Measurements from ENCODE around the gene PHF23.

PHF23 gene

GRCh38 chr17:7241783-7242716 lies 2.8 kb upstream of the PHF23 start, which contains the start of gene GABARAP:
Gene GABARAP, minus strand, starts transcription at chr17:7242449. Its CDS starts 119 bp downstream, at chr17:7242330.
- peak within 1 kb of the TSS; percentile 100 for H3K9ac ChIP-seq (ENCODE audit: low read length)
- no peaks in the 10 kb centered on the region for H3K27me3 ChIP-seq (ENCODE audit: insufficient read depth, low read length, poor library complexity)
- H3K79me1 ChIP-seq (ENCODE audit: low read length), result peaks cover 11% of the 10 kb centered on the region
- H3K56ac ChIP-seq (ENCODE audit: low read length), result peak within 1 kb of the TSS; percentile 100
- H3K27ac ChIP-seq (ENCODE audit: low read depth, low read length), result peak within 1 kb of the TSS; percentile 92
- H2BK15ac ChIP-seq (replicated peaks; ENCODE audit: low read depth), result no peak within 1 kb of the TSS
- H3K79me2 ChIP-seq (ENCODE audit: control insufficient read depth, insufficient read depth, low read length), result peaks cover 34% of the 10 kb centered on the region
- H2BK120ac ChIP-seq (ENCODE audit: low read depth, low read length), result no peak within 1 kb of the TSS
- H3K18ac ChIP-seq (ENCODE audit: low read length), result peak within 1 kb of the TSS; percentile 72
- peak; percentile 93 for DNase-seq
- peak within 1 kb of the TSS; percentile 28 for H4K8ac ChIP-seq (ENCODE audit: low read depth, low read length)
- H2AK5ac ChIP-seq (ENCODE audit: low read length), result peak within 1 kb of the TSS; percentile 100
- H3K4me3 ChIP-seq (ENCODE audit: low read length), result peak within 1 kb of the TSS; percentile 69
- no CpG with 5 or more reads among the region's 62 CpGs for WGBS (ENCODE audit: extremely low coverage, insufficient coverage, low lambda C conversion rate)
- H3K4me1 ChIP-seq (ENCODE audit: control insufficient read depth, low read depth, low read length), result peaks cover 9% of the 10 kb centered on the region
- H3K36me3 ChIP-seq (ENCODE audit: control insufficient read depth, insufficient read depth, low read length), result peaks cover 7% of the 10 kb centered on the region
- no peak within 1 kb of the TSS for H4K5ac ChIP-seq (ENCODE audit: low read length)
- H3K23ac ChIP-seq (ENCODE audit: low read length), result peak within 1 kb of the TSS; percentile 15
- peak within 1 kb of the TSS; percentile 91 for H2BK5ac ChIP-seq (ENCODE audit: low read length)
- H3K4me2 ChIP-seq (ENCODE audit: low read length), result peak within 1 kb of the TSS; percentile 99
- peak within 1 kb of the TSS; percentile 64 for H3K4ac ChIP-seq (ENCODE audit: low read depth, low read length)

- H3K4me1 ChIP-seq (ENCODE audit: control insufficient read depth, low read depth, low read length), result peaks cover 9% of the 10 kb centered on the region
- no peak overlapping the region for H4K5ac ChIP-seq (ENCODE audit: low read length)
- H2BK120ac ChIP-seq (ENCODE audit: low read depth, low read length), result no peak overlapping the region
- H3K27me3 ChIP-seq (ENCODE audit: insufficient read depth, low read length, poor library complexity), result no peaks in the 10 kb centered on the region
- H3K36me3 ChIP-seq (ENCODE audit: control insufficient read depth, insufficient read depth, low read length), result peaks cover 11% of the 10 kb centered on the region
- no peak for DNase-seq
- WGBS (ENCODE audit: extremely low coverage, insufficient coverage, low lambda C conversion rate), result no CpG with 5 or more reads among the region's 9 CpGs
- no peak overlapping the region for H2BK5ac ChIP-seq (ENCODE audit: low read length)
- H3K79me2 ChIP-seq (ENCODE audit: control insufficient read depth, insufficient read depth, low read length), result peaks cover 41% of the 10 kb centered on the region
- H3K18ac ChIP-seq (ENCODE audit: low read length), result no peak overlapping the region
- peak overlapping the region; percentile 100 for H3K9ac ChIP-seq (ENCODE audit: low read length)
- no peak overlapping the region for H2BK15ac ChIP-seq (replicated peaks; ENCODE audit: low read depth)
- H3K27ac ChIP-seq (ENCODE audit: low read depth, low read length), result no peak overlapping the region
- H3K23ac ChIP-seq (ENCODE audit: low read length), result peak overlapping the region; percentile 15
- H2AK5ac ChIP-seq (ENCODE audit: low read length), result no peak overlapping the region
- H3K56ac ChIP-seq (ENCODE audit: low read length), result peak overlapping the region; percentile 100
- peak overlapping the region; percentile 57 for H3K4me3 ChIP-seq (ENCODE audit: low read length)
- no peak overlapping the region for H4K8ac ChIP-seq (ENCODE audit: low read depth, low read length)
- peak overlapping the region; percentile 39 for H3K4ac ChIP-seq (ENCODE audit: low read depth, low read length)
- peak overlapping the region; percentile 99 for H3K4me2 ChIP-seq (ENCODE audit: low read length)
- peaks cover 14% of the 10 kb centered on the region for H3K79me1 ChIP-seq (ENCODE audit: low read length)
These were observed 2.0 kb upstream of the PHF23 start for GRCh38 chr17:7241090-7241733.

GRCh38 chr17:7240375-7240774 lies 1.1 kb upstream of the PHF23 start:
- Histone ChIP-seq H3K36me3 (ENCODE audit: control insufficient read depth, insufficient read depth, low read length) (peaks cover 16% of the 10 kb centered on the region), H2BK5ac (ENCODE audit: low read length) (no peak overlapping the region), H3K18ac (ENCODE audit: low read length) (no peak overlapping the region), H3K56ac (ENCODE audit: low read length) (peak overlapping the region; percentile 100), H2BK120ac (ENCODE audit: low read depth, low read length) (no peak overlapping the region), H3K9ac (ENCODE audit: low read length) (peak overlapping the region; percentile 100), H3K23ac (ENCODE audit: low read length) (no peak overlapping the region), H3K4ac (ENCODE audit: low read depth, low read length) (no peak overlapping the region), H4K5ac (ENCODE audit: low read length) (no peak overlapping the region), H2BK15ac (replicated peaks; ENCODE audit: low read depth) (no peak overlapping the region), H3K27me3 (ENCODE audit: insufficient read depth, low read length, poor library complexity) (no peaks in the 10 kb centered on the region), H3K79me1 (ENCODE audit: low read length) (peaks cover 17% of the 10 kb centered on the region), H3K4me3 (ENCODE audit: low read length) (no peak overlapping the region), H3K4me2 (ENCODE audit: low read length) (no peak overlapping the region), H3K27ac (ENCODE audit: low read depth, low read length) (no peak overlapping the region), H2AK5ac (ENCODE audit: low read length) (no peak overlapping the region), H4K8ac (ENCODE audit: low read depth, low read length) (no peak overlapping the region), H3K4me1 (ENCODE audit: control insufficient read depth, low read depth, low read length) (peaks cover 9% of the 10 kb centered on the region), H3K79me2 (ENCODE audit: control insufficient read depth, insufficient read depth, low read length) (peaks cover 45% of the 10 kb centered on the region)
- no CpG with 5 or more reads among the region's 4 CpGs for WGBS (ENCODE audit: extremely low coverage, insufficient coverage, low lambda C conversion rate)
- DNase-seq, result no peak

- Histone ChIP-seq H2BK5ac (ENCODE audit: low read length) (peak overlapping the region; percentile 84), H2BK15ac (replicated peaks; ENCODE audit: low read depth) (no peak overlapping the region), H3K27me3 (ENCODE audit: insufficient read depth, low read length, poor library complexity) (no peaks in the 10 kb centered on the region), H3K18ac (ENCODE audit: low read length) (peak overlapping the region; percentile 97), H3K4me2 (ENCODE audit: low read length) (peak overlapping the region; percentile 26), H4K5ac (ENCODE audit: low read length) (no peak overlapping the region), H4K8ac (ENCODE audit: low read depth, low read length) (peak overlapping the region; percentile 92), H3K79me1 (ENCODE audit: low read length) (peaks cover 17% of the 10 kb centered on the region), H3K23ac (ENCODE audit: low read length) (peak overlapping the region; percentile 57), H3K4me3 (ENCODE audit: low read length) (peak overlapping the region; percentile 99), H3K4ac (ENCODE audit: low read depth, low read length) (peak overlapping the region; percentile 99), H3K79me2 (ENCODE audit: control insufficient read depth, insufficient read depth, low read length) (peaks cover 48% of the 10 kb centered on the region), H3K27ac (ENCODE audit: low read depth, low read length) (peak overlapping the region; percentile 94), H2BK120ac (ENCODE audit: low read depth, low read length) (peak overlapping the region; percentile 73), H3K9ac (ENCODE audit: low read length) (peak overlapping the region; percentile 99), H3K36me3 (ENCODE audit: control insufficient read depth, insufficient read depth, low read length) (peaks cover 17% of the 10 kb centered on the region), H3K4me1 (ENCODE audit: control insufficient read depth, low read depth, low read length) (peaks cover 9% of the 10 kb centered on the region), H2AK5ac (ENCODE audit: low read length) (peak overlapping the region; percentile 81), H3K56ac (ENCODE audit: low read length) (peak overlapping the region; percentile 98)
- WGBS (ENCODE audit: extremely low coverage, insufficient coverage, low lambda C conversion rate), result no CpG with 5 or more reads among the region's 39 CpGs
- DNase-seq, result no peak
These were observed 702 bp downstream of the PHF23 start for GRCh38 chr17:7238420-7239090.

- Histone ChIP-seq H2BK120ac (ENCODE audit: low read depth, low read length) (peak overlapping the region; percentile 73), H3K9ac (ENCODE audit: low read length) (peak overlapping the region; percentile 99), H3K36me3 (ENCODE audit: control insufficient read depth, insufficient read depth, low read length) (peaks cover 17% of the 10 kb centered on the region), H3K4me3 (ENCODE audit: low read length) (peak overlapping the region; percentile 99), H3K27me3 (ENCODE audit: insufficient read depth, low read length, poor library complexity) (no peaks in the 10 kb centered on the region), H3K23ac (ENCODE audit: low read length) (peak overlapping the region; percentile 85), H3K79me2 (ENCODE audit: control insufficient read depth, insufficient read depth, low read length) (peaks cover 53% of the 10 kb centered on the region), H3K79me1 (ENCODE audit: low read length) (peaks cover 19% of the 10 kb centered on the region), H4K5ac (ENCODE audit: low read length) (no peak overlapping the region), H3K56ac (ENCODE audit: low read length) (peak overlapping the region; percentile 98), H3K4me1 (ENCODE audit: control insufficient read depth, low read depth, low read length) (peaks cover 9% of the 10 kb centered on the region), H3K4ac (ENCODE audit: low read depth, low read length) (peak overlapping the region; percentile 99), H2BK15ac (replicated peaks; ENCODE audit: low read depth) (no peak overlapping the region), H2AK5ac (ENCODE audit: low read length) (no peak overlapping the region), H3K27ac (ENCODE audit: low read depth, low read length) (peak overlapping the region; percentile 94), H3K4me2 (ENCODE audit: low read length) (peak overlapping the region; percentile 77), H4K8ac (ENCODE audit: low read depth, low read length) (no peak overlapping the region), H2BK5ac (ENCODE audit: low read length) (no peak overlapping the region), H3K18ac (ENCODE audit: low read length) (peak overlapping the region; percentile 97)
- WGBS (ENCODE audit: extremely low coverage, insufficient coverage, low lambda C conversion rate), result no CpG with 5 or more reads among the region's 73 CpGs
- peak; percentile 71 for DNase-seq
These were observed 1.4 kb downstream of the PHF23 start for GRCh38 chr17:7237761-7238419.
